PFSK-1 (cell line): Measurements from ENCODE around the gene MIPOL1.

Experiments used
- FOXP2 ChIP-seq: optimal IDR thresholded peaks from 2 replicates; pipeline ENCODE3; 2011; ENCODE audit warnings: borderline replicate concordance, control low read depth, inconsistent platforms; ENCODE audit not compliant: insufficient read depth; ENCODE audit errors: extremely low read length, extremely low read depth
- POLR2AphosphoS5 ChIP-seq: IDR thresholded peaks from 2 replicates; pipeline ENCODE4 v1.6.1; 2012; ENCODE audit warnings: low read depth, mild to moderate bottlenecking, control low read depth, low read length, moderate library complexity
- SIN3A ChIP-seq: IDR thresholded peaks from 2 replicates; pipeline ENCODE4 v1.6.1; 2012; ENCODE audit warnings: mild to moderate bottlenecking, low read length, moderate library complexity, borderline replicate concordance; ENCODE audit not compliant: insufficient read depth
- TAF1 ChIP-seq: IDR thresholded peaks from 2 replicates; pipeline ENCODE4 v1.6.1; 2012; ENCODE audit warnings: low read length, control low read depth, borderline replicate concordance; ENCODE audit not compliant: insufficient read depth
- TF ChIP-seq, protein P1 (sequence below), 2 experiments: IDR thresholded peaks; 2 replicates each; pipeline versions ENCODE4 v1.6.1 to v1.8.0; 2011 to 2012; ENCODE audit warnings: low read depth in 2 of 2, low read length in 2 of 2, control low read depth in 1 of 2, inconsistent platforms in 1 of 2, mild to moderate bottlenecking in 1 of 2, moderate library complexity in 1 of 2; ENCODE audit not compliant: insufficient read depth in 1 of 2

The MIPOL1 gene

DNA sequence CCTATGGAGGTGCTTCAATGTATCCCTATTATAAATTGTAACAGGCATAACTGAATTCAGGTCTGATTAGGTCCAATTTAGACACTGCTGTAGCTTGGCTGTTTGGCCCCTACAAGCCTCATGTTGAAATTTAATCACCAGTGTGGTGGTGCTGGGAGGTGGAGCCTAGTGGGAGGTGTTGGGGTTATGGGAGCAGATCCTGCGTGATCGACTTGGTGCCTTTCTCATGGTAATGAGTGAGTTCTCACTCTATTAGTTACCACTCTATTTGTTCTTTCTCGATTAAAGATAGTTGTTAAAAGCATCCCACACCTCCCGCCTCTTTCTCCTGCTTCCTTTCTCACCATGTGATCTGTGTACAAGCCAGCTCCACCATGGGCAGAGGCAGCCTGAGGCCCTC lies 275.2 kb downstream of the MIPOL1 start:
- no peak for TF ChIP-seq TAF1

DNA sequence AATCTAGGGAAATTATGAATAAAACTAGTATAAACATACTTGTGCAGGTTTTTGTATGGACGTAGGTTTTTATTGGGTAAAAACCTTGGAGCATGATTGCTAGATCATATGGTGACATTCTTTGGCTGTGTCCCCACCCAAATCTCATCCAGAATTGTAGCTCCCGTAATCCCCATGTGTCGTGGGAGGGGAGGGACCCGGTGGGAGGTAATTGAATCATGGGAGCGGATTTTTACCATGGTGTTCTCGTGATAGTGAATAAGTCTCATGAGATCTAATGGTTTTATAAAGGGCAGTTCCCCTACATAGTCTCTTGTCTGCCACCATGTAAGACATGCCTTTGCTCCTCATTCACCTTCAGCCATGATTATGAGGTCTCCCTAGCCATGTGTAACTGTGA lies 276.5 kb downstream of the MIPOL1 start:
- TF ChIP-seq TAF1 = no peak
- TF ChIP-seq POLR2AphosphoS5 = no peak
- TF ChIP-seq FOXP2 = no peak
- TF ChIP-seq, protein P1, sequence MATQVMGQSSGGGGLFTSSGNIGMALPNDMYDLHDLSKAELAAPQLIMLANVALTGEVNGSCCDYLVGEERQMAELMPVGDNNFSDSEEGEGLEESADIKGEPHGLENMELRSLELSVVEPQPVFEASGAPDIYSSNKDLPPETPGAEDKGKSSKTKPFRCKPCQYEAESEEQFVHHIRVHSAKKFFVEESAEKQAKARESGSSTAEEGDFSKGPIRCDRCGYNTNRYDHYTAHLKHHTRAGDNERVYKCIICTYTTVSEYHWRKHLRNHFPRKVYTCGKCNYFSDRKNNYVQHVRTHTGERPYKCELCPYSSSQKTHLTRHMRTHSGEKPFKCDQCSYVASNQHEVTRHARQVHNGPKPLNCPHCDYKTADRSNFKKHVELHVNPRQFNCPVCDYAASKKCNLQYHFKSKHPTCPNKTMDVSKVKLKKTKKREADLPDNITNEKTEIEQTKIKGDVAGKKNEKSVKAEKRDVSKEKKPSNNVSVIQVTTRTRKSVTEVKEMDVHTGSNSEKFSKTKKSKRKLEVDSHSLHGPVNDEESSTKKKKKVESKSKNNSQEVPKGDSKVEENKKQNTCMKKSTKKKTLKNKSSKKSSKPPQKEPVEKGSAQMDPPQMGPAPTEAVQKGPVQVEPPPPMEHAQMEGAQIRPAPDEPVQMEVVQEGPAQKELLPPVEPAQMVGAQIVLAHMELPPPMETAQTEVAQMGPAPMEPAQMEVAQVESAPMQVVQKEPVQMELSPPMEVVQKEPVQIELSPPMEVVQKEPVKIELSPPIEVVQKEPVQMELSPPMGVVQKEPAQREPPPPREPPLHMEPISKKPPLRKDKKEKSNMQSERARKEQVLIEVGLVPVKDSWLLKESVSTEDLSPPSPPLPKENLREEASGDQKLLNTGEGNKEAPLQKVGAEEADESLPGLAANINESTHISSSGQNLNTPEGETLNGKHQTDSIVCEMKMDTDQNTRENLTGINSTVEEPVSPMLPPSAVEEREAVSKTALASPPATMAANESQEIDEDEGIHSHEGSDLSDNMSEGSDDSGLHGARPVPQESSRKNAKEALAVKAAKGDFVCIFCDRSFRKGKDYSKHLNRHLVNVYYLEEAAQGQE (IDR thresholded peaks at IDR 0.05; ENCODE audit: insufficient read depth in 1 of 2, low read depth in 2 of 2, low read length in 2 of 2) = no peak
- no peak for TF ChIP-seq SIN3A

DNA sequence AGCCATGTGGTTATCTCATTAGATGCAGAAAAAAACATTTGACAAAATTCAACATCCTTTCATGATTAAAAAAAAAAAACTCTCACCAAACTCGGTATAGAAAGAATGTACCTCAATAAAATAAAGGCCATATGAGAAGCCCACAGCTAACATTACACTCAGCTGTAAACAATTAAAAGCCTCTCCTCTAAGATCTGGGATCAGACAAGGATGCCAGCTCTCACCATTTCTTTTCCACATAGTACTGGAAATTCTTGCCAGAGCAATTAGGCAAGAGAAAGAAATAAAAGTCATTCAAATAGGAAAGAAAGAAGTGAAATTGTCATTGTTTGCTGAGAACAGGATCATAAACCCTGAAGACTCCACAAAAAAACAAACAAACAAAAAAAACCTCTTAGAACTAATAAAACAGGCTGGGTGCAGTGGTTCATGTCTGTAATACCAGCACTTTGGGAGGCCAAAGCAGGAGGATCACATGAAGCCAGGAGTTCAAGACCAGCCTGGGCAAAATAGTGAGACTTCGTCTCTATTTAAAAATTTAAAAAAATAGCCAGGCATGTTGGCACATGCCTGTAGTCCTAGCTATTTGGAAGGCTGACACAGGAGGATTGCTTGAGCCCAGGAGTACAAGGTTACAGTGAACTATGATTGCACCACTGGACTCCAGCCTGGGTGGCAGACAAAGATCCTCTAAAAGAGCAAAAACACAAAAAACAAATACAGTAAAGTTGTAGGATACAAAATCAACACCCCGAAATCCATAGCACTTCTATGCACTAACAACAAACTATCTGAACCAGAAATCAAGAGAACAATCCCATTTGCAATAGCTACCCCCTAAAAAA lies 282.9 kb downstream of the MIPOL1 start:
- TF ChIP-seq, protein P1 (IDR thresholded peaks at IDR 0.05; ENCODE audit: insufficient read depth in 1 of 2, low read depth in 2 of 2, low read length in 2 of 2) = no peak
- TF ChIP-seq TAF1 (no peak), FOXP2 (no peak), POLR2AphosphoS5 (no peak), SIN3A (no peak)

DNA sequence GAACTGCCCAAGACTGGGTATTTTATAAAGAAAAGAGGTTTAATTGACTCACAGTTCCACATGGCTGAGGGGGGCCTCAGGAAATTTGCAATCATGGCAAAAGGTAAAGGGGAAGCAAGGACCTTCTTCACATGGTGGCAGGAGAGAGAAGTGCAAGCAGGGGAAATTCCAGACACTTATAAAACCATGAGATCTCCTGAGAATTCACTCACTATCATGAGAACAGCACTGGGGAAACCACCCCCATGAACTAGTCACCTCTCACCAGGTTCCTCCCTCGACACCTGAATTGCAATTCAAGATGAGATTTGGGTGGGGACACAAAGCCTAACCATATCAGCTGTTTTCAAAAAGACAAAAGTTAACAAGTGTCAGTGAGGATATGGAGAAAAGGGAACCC lies 284.7 kb downstream of the MIPOL1 start:
- TF ChIP-seq, protein P1 (IDR thresholded peaks at IDR 0.05; ENCODE audit: insufficient read depth in 1 of 2, low read depth in 2 of 2, low read length in 2 of 2) = no peak
- no peak for TF ChIP-seq FOXP2
- TF ChIP-seq SIN3A = no peak
- TF ChIP-seq TAF1 = no peak
- TF ChIP-seq POLR2AphosphoS5 = no peak

DNA sequence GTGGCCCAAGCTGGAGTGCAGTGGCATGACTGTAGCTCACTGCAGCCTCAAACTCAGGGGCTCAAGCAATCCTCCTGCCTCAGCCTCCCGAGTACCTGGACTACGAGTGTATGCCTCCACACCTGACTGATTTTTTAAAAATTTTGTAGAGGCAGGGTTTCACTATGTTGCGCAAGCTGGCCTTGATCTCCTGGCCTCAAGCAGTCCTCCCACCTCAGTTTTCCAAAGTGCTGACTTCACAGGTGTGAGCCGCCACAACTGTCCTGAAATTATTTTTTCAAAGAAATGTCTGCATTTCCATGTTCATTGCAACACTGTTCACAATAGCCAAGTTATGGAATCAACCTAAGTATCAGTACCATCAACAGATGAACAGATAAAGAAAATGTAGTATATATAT lies 285.9 kb downstream of the MIPOL1 start:
- no peak for TF ChIP-seq TAF1
- TF ChIP-seq, protein P1 (IDR thresholded peaks at IDR 0.05; ENCODE audit: insufficient read depth in 1 of 2, low read depth in 2 of 2, low read length in 2 of 2) = no peak
- TF ChIP-seq FOXP2 = no peak
- no peak for TF ChIP-seq SIN3A
- TF ChIP-seq POLR2AphosphoS5 = no peak
